Measurements from ENCODE around the gene NBPF6.

DNA sequence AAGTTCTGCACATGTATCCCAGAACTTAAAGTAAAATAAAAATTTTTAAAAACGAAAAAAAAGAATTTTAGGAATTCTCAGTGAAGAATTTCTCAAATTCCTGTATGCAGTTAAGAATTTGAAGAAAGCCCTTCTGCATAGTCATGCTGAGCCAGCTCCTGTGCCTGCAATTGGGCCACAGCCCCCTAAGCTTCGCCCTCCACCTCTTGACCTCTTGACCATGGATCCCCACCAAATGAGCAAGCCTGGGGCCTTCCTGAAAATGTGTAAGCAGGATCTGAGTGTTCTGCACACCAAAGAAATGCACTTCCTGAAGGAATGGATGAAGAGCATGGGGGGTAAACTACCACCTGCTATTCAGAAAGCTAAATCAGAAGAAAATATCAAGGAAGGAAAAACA, 52.0 kb downstream of the NBPF6 start:
- TF ChIP-seq POLR2AphosphoS5 (IDR thresholded peaks at IDR 0.05) (no peak), POLR2A (IDR thresholded peaks at IDR 0.05) (no peak)

Data from breast epithelium (tissue), 3 donors.